ENCODE results near the gene ROGDI.

The ROGDI gene

DNA sequence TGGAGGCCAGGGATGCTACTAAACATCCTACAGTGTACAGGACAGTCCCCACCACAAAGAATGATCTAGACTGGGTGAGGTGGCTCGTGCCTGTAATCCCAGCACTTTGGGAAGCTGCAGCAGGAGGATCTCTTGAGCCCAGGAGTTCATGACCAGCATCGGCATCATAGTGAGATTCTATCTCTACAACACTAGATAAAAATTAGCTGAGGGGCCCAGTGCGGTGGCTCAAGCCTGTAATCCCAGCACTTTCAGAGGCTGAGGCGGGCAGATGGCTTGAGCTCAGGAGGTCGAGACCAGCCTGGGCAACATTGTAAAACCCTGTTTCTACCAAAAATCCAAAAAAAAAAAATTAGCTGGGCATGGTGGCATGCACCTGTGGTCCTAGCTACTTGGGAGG is 30.1 kb downstream of the ROGDI start:
- H3K9me3 ChIP-seq (ENCODE audit: control extremely low read depth in 1 of 5, control insufficient read depth in 4 of 5, insufficient read depth in 2 of 5, low read depth in 1 of 5, low read length in 4 of 5), result no peaks in the 10 kb centered on the region
- ChIA-PET POLR2A (no interaction called here), CTCF (no interaction called here)
- H3K27ac ChIP-seq (ENCODE audit: insufficient read depth in 1 of 2, low read depth in 1 of 2, low read length in 2 of 2, poor library complexity in 1 of 2, severe bottlenecking in 2 of 2), result no peak overlapping the region
- H3K4me3 ChIP-seq (ENCODE audit: control insufficient read depth in 1 of 7, extremely low read depth in 1 of 7, insufficient read depth in 4 of 7, low read depth in 2 of 7, low read length in 6 of 7), result no peak overlapping the region
- WGBS (ENCODE audit: insufficient coverage), result 100% methylated on average over 3 of the region's 5 CpGs
- no peaks in the 10 kb centered on the region for H3K27me3 ChIP-seq (replicated peaks in 2 of 5; ENCODE audit: control insufficient read depth in 4 of 5, insufficient read depth in 5 of 5, low read length in 4 of 5)
- DNase-seq, result no peak
- no peaks in the 10 kb centered on the region for H3K36me3 ChIP-seq (ENCODE audit: control insufficient read depth in 4 of 4, insufficient read depth in 4 of 4, low read length in 3 of 4)
- peaks cover 2 to 16% (median 11%) of the 10 kb centered on the region in 4 experiments for H3K4me1 ChIP-seq (ENCODE audit: control extremely low read depth in 1 of 4, control insufficient read depth in 4 of 4, insufficient read depth in 4 of 4, low read length in 3 of 4)

DNA sequence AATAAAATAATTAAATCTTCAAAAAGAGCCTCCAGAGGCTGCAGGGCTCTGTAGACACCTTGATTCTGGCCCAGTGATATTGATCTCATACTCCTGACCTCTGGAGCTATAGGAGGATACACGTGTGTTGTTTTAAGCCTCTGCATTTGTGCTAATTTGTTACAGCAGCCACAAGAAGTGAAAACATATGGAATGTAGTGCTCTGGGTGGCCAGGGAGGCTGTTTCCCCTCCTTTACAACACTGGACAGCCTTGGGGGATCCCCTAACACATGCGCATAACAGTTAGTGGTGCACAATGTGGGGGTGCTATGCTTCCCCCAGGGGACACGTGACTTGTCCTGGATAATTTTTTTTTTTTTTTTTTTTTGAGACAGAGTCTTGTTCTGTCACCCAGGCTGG is 30.8 kb downstream of the ROGDI start:
- Histone ChIP-seq H3K36me3 (ENCODE audit: control insufficient read depth in 4 of 4, insufficient read depth in 4 of 4, low read length in 3 of 4) (no peaks in the 10 kb centered on the region), H3K27me3 (replicated peaks in 2 of 5; ENCODE audit: control insufficient read depth in 4 of 5, insufficient read depth in 5 of 5, low read length in 4 of 5) (no peaks in the 10 kb centered on the region), H3K4me1 (ENCODE audit: control extremely low read depth in 1 of 4, control insufficient read depth in 4 of 4, insufficient read depth in 4 of 4, low read length in 3 of 4) (peaks cover 2 to 17% (median 11%) of the 10 kb centered on the region in 4 experiments), H3K27ac (ENCODE audit: insufficient read depth in 1 of 2, low read depth in 1 of 2, low read length in 2 of 2, poor library complexity in 1 of 2, severe bottlenecking in 2 of 2) (no peak overlapping the region), H3K9me3 (ENCODE audit: control extremely low read depth in 1 of 5, control insufficient read depth in 4 of 5, insufficient read depth in 2 of 5, low read depth in 1 of 5, low read length in 4 of 5) (no peaks in the 10 kb centered on the region), H3K4me3 (ENCODE audit: control insufficient read depth in 1 of 7, extremely low read depth in 1 of 7, insufficient read depth in 4 of 7, low read depth in 2 of 7, low read length in 6 of 7) (no peak overlapping the region)
- WGBS (ENCODE audit: insufficient coverage), result 90% methylated on average over 2 of the region's 3 CpGs
- DNase-seq, result peak in 2 of 3 donors; percentile 18 to 29
- CTCF ChIA-PET, result no interaction called here
- POLR2A ChIA-PET, result no interaction called here

DNA sequence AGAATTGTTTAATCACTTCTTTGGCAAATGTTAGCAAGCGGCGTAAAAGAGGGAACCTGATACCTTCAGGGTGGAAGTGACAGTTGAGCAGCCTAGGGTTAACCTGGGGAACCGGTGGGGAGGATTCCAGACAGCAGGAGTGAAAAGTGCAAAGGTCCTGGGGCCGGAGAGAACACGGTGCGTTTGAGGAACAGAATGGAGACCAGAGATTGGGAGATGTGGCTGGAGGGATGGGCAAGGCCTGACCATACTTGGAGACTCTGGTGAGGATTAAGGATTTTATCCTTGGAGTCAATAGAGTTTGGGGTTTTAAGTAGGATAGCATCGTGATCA is 33.2 kb downstream of the ROGDI start:
- no peak overlapping the region for H3K27ac ChIP-seq (ENCODE audit: insufficient read depth in 1 of 2, low read depth in 1 of 2, low read length in 2 of 2, poor library complexity in 1 of 2, severe bottlenecking in 2 of 2)
- 90% methylated on average over 7 of the region's 7 CpGs for WGBS (ENCODE audit: insufficient coverage)
- H3K9me3 ChIP-seq (ENCODE audit: control extremely low read depth in 1 of 5, control insufficient read depth in 4 of 5, insufficient read depth in 2 of 5, low read depth in 1 of 5, low read length in 4 of 5), result no peaks in the 10 kb centered on the region
- H3K36me3 ChIP-seq (ENCODE audit: control insufficient read depth in 4 of 4, insufficient read depth in 4 of 4, low read length in 3 of 4), result peaks cover 0 to 5% (median 2%) of the 10 kb centered on the region in 4 experiments
- no peaks in the 10 kb centered on the region for H3K27me3 ChIP-seq (replicated peaks in 2 of 5; ENCODE audit: control insufficient read depth in 4 of 5, insufficient read depth in 5 of 5, low read length in 4 of 5)
- peak overlapping the region in 3 of 7 experiments; percentile 72 to 89 (median 78) for H3K4me3 ChIP-seq (ENCODE audit: control insufficient read depth in 1 of 7, extremely low read depth in 1 of 7, insufficient read depth in 4 of 7, low read depth in 2 of 7, low read length in 6 of 7)
- ChIA-PET POLR2A (no interaction called here), CTCF (no interaction called here)
- peak in 1 of 3 donors; percentile 5 for DNase-seq
- H3K4me1 ChIP-seq (ENCODE audit: control extremely low read depth in 1 of 4, control insufficient read depth in 4 of 4, insufficient read depth in 4 of 4, low read length in 3 of 4), result peaks cover 7 to 31% (median 25%) of the 10 kb centered on the region in 4 experiments

DNA sequence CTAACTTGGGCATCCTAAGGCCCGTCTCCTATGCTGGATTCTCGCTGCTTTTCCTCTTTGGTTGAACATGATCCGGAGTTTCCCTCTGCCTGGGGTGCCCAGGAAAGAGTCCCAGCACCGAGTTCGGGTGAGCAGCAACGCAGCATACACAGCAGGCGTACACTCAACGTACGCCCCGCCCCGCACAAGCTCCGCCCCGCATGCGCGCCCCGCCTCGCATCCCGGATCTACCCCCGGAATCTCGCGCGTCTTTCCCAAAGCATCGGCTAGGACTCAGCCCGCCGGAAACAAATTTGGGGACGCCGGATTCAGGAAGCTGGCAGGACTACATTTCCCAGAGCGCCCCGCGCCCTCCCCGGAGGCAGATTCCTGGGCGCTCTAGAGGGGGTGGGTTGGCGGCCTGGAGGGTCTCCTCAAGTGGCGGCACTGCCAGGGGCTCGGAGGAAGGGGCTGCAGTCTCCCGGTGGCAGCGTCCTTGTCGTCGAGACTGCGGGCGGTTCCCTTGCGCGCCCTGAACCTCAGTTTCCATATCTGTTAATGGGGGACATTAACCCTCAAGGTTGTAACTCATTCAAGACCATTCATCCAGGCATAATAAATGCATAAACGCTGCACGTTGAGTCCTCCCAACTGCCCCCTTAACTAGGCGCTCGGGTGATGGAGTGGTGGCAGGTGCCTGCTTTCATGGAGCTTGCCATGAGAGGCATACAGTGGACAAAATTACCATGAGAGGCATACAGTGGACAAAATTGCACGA is 33.7 kb downstream of the ROGDI start:
- Histone ChIP-seq H3K27ac (ENCODE audit: insufficient read depth in 1 of 2, low read depth in 1 of 2, low read length in 2 of 2, poor library complexity in 1 of 2, severe bottlenecking in 2 of 2) (peak overlapping the region in 1 of 2 experiments; percentile 65), H3K27me3 (replicated peaks in 2 of 5; ENCODE audit: control insufficient read depth in 4 of 5, insufficient read depth in 5 of 5, low read length in 4 of 5) (no peaks in the 10 kb centered on the region), H3K9me3 (ENCODE audit: control extremely low read depth in 1 of 5, control insufficient read depth in 4 of 5, insufficient read depth in 2 of 5, low read depth in 1 of 5, low read length in 4 of 5) (no peaks in the 10 kb centered on the region), H3K36me3 (ENCODE audit: control insufficient read depth in 4 of 4, insufficient read depth in 4 of 4, low read length in 3 of 4) (peaks cover 0 to 10% (median 3%) of the 10 kb centered on the region in 4 experiments), H3K4me1 (ENCODE audit: control extremely low read depth in 1 of 4, control insufficient read depth in 4 of 4, insufficient read depth in 4 of 4, low read length in 3 of 4) (peaks cover 7 to 31% (median 25%) of the 10 kb centered on the region in 4 experiments), H3K4me3 (ENCODE audit: control insufficient read depth in 1 of 7, extremely low read depth in 1 of 7, insufficient read depth in 4 of 7, low read depth in 2 of 7, low read length in 6 of 7) (peak overlapping the region; percentile 22 to 89 (median 78))
- CTCF ChIA-PET, result no interaction called here
- POLR2A ChIA-PET, result no interaction called here
- peak; percentile 70 to 80 (median 79) for DNase-seq
- 12% methylated on average over 48 of the region's 48 CpGs for WGBS (ENCODE audit: insufficient coverage)

DNA sequence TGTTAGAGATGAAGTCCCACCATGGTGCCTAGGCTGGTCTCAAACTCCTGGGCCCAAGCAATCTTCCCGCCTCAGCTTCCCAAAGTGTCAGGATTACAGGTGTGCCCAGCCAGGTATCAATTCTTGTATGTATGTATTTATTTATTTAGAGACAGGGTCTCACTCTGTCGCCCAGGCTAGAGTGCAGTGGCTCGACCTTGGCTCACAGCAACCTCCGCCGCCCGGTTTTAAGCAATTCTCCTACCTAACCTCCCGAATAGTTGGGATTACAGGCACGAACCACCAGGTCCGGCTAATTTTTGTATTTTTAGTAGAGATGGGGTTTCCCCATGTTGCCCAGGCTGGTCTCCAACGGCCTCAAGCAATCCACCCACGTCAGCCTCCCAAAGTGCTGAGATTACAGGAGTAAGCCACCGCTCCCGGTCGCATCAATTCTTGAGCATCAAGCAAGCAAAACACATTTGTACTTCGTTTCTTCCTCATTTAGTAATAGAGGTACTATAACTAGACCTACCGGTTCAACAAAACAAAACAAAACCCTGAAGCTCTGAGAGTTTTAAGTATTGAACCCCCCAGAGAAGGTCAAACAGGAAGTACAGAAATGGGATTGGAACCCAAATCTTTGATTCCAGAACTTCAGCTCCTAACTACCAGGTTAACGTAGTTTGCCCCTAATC is 34.4 kb downstream of the ROGDI start:
- no peaks in the 10 kb centered on the region for H3K9me3 ChIP-seq (ENCODE audit: control extremely low read depth in 1 of 5, control insufficient read depth in 4 of 5, insufficient read depth in 2 of 5, low read depth in 1 of 5, low read length in 4 of 5)
- peaks cover 7 to 31% (median 25%) of the 10 kb centered on the region in 4 experiments for H3K4me1 ChIP-seq (ENCODE audit: control extremely low read depth in 1 of 4, control insufficient read depth in 4 of 4, insufficient read depth in 4 of 4, low read length in 3 of 4)
- DNase-seq, result peak; percentile 22 to 63 (median 49)
- ChIA-PET POLR2A (interaction anchor here (0.8 kb wide), 1 partner anchor 78 kb away, joined by 3 read pairs; no protein-coding TSS in a partner anchor), CTCF (no interaction called here)
- H3K27ac ChIP-seq (ENCODE audit: insufficient read depth in 1 of 2, low read depth in 1 of 2, low read length in 2 of 2, poor library complexity in 1 of 2, severe bottlenecking in 2 of 2), result peak overlapping the region in 1 of 2 experiments; percentile 65
- WGBS (ENCODE audit: insufficient coverage), result 77% methylated on average over 6 of the region's 17 CpGs
- peaks cover 0 to 15% (median 6%) of the 10 kb centered on the region in 4 experiments for H3K36me3 ChIP-seq (ENCODE audit: control insufficient read depth in 4 of 4, insufficient read depth in 4 of 4, low read length in 3 of 4)
- no peaks in the 10 kb centered on the region for H3K27me3 ChIP-seq (replicated peaks in 2 of 5; ENCODE audit: control insufficient read depth in 4 of 5, insufficient read depth in 5 of 5, low read length in 4 of 5)
- H3K4me3 ChIP-seq (ENCODE audit: control insufficient read depth in 1 of 7, extremely low read depth in 1 of 7, insufficient read depth in 4 of 7, low read depth in 2 of 7, low read length in 6 of 7), result peak overlapping the region; percentile 22 to 89 (median 78)

DNA sequence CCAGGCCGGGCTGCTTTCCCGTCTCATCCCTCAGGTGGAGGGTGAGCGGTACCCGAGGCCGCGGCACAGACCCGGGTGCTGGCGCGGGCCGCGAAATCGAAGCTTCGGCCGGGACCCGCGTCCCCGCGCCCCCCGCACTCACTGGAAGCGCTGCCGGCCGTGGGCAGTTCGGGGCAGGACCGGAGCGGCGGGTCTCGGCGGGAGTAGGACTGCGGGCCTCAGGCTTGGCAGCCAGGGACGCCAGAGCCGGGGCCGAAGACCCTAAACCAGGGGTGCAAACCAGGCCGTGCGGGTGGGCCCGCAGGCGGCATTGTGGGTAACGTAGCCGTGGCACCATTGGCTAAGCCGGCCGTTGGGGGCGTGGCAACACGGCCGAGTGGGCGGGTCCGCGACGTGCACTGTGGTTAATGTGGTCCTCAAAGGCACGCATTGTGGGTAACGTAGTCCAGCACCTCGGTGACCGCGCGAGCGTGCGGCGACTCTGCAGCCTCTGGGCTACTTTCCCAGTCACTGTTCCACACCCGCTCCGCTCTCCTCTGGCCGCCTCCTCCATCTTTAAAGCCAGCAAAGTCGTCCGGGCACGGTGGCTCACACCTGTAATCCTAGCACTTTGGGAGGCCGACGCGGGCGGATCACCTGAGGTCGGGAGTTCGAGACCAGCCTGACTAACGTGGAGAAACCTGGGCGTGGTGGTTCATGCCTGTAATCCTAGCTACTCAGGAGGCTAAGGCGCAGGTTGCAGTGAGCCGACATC is 35.4 kb downstream of the ROGDI start, which contains the start of gene ZNF500:
ZNF500 (minus strand) TSS at position 288 of the 754 bp plus-strand sequence. CDS start 1,184 bp downstream, outside the sequence.
- Histone ChIP-seq H3K4me1 (ENCODE audit: control extremely low read depth in 1 of 4, control insufficient read depth in 4 of 4, insufficient read depth in 4 of 4, low read length in 3 of 4) (peaks cover 7 to 31% (median 25%) of the 10 kb centered on the region in 4 experiments), H3K4me3 (ENCODE audit: control insufficient read depth in 1 of 7, extremely low read depth in 1 of 7, insufficient read depth in 4 of 7, low read depth in 2 of 7, low read length in 6 of 7) (peak within 1 kb of the TSS; percentile 63 to 92 (median 80)), H3K9me3 (ENCODE audit: control extremely low read depth in 1 of 5, control insufficient read depth in 4 of 5, insufficient read depth in 2 of 5, low read depth in 1 of 5, low read length in 4 of 5) (no peaks in the 10 kb centered on the region), H3K27ac (ENCODE audit: insufficient read depth in 1 of 2, low read depth in 1 of 2, low read length in 2 of 2, poor library complexity in 1 of 2, severe bottlenecking in 2 of 2) (peak within 1 kb of the TSS; percentile 66 to 81), H3K27me3 (replicated peaks in 2 of 5; ENCODE audit: control insufficient read depth in 4 of 5, insufficient read depth in 5 of 5, low read length in 4 of 5) (no peaks in the 10 kb centered on the region), H3K36me3 (ENCODE audit: control insufficient read depth in 4 of 4, insufficient read depth in 4 of 4, low read length in 3 of 4) (peaks cover 0 to 24% (median 11%) of the 10 kb centered on the region in 4 experiments)
- ChIA-PET POLR2A (interaction anchor here (0.8 kb wide), 1 partner anchor 79 kb away, joined by 3 read pairs; no protein-coding TSS in a partner anchor), CTCF (interaction anchor here (1.1 kb wide), 1 partner anchor 189 kb away, joined by 3 read pairs; no protein-coding TSS in a partner anchor)
- DNase-seq, result peak; percentile 91 to 95 (median 94)
- WGBS (ENCODE audit: insufficient coverage), result 2% methylated on average over 58 of the region's 72 CpGs
